ENCODE data around the gene FASN.

DNA sequence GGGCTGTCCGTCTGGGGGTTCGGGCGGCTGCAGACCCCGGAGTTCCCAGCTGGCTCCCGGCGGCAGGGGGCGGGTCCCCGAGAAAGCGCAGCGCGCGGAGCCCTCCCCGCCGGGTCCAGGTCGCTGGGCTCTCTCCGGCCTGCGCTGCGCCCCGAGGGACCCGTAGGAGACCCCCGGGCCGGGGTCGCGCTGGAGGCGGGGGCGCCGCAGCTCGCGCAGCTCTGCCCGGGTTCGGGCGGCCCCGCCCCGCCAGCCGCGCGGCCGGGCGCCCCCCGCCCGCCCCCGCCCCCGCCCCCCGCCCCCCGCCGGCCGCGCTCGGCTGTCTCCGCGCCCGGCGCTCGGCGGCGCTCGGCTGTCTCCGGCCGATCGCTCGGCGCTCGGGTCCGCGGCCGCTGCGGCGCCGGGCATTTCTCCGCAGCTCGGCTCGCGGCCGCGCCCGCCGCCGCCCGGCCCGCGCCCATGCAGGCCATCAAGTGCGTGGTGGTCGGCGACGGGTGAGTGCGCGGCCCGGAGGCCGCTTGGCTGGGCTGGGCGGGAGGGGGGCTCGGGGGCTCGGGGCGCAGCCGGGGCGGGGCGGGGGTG is 66.6 kb downstream of the FASN start, which contains the start of gene RAC3:
- TF ChIP-seq, protein P1, sequence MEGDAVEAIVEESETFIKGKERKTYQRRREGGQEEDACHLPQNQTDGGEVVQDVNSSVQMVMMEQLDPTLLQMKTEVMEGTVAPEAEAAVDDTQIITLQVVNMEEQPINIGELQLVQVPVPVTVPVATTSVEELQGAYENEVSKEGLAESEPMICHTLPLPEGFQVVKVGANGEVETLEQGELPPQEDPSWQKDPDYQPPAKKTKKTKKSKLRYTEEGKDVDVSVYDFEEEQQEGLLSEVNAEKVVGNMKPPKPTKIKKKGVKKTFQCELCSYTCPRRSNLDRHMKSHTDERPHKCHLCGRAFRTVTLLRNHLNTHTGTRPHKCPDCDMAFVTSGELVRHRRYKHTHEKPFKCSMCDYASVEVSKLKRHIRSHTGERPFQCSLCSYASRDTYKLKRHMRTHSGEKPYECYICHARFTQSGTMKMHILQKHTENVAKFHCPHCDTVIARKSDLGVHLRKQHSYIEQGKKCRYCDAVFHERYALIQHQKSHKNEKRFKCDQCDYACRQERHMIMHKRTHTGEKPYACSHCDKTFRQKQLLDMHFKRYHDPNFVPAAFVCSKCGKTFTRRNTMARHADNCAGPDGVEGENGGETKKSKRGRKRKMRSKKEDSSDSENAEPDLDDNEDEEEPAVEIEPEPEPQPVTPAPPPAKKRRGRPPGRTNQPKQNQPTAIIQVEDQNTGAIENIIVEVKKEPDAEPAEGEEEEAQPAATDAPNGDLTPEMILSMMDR (IDR thresholded peaks at IDR 0.05) = no peak
- TF ChIP-seq POLR2AphosphoS5 (IDR thresholded peaks at IDR 0.05) = no peak
- TF ChIP-seq EP300 (IDR thresholded peaks at IDR 0.05) = no peak
- no peak for TF ChIP-seq POLR2A (IDR thresholded peaks at IDR 0.05)
